Tibial artery (tissue), 4 donors: ENCODE results near the gene DPPA2.

Source experiments
- DNase-seq, 2 donors: peaks; one replicate each; pipeline ENCODE4 v3.0.0-alpha.2; 2019
- H3K27ac ChIP-seq, 2 donors: fragments of 200-600 bp; sonication (generic) in 1 of 2; 1 replicate in 1 of 2; 2 replicates in 1 of 2; pipeline ENCODE4 v1.5.1; 2018 to 2019; ENCODE audit warnings: mild to moderate bottlenecking in 1 of 2
- H3K27me3 ChIP-seq, 2 donors: fragments of 200-600 bp; sonication (generic) in 1 of 2; one replicate each; pipeline versions ENCODE4 v1.5.1 to v1.6.0; 2016 to 2019
- H3K36me3 ChIP-seq, 3 donors: fragments of 200-600 bp; sonication (generic) in 2 of 3; one replicate each; pipeline ENCODE4 v1.5.1; 2016 to 2019; ENCODE audit warnings: mild to moderate bottlenecking in 2 of 3
- H3K4me1 ChIP-seq, 4 donors: fragments of 200-600 bp; sonication (generic) in 2 of 4; 1 replicate in 3 of 4; 2 replicates in 1 of 4; pipeline ENCODE4 v1.5.1; 2016 to 2019
- H3K4me3 ChIP-seq, 2 donors: fragments of 200-600 bp; sonication (generic) in 1 of 2; 1 replicate in 1 of 2; 2 replicates in 1 of 2; pipeline ENCODE4 v1.5.1; 2018 to 2019; ENCODE audit warnings: mild to moderate bottlenecking in 2 of 2
- H3K9me3 ChIP-seq, 3 donors: fragments of 200-600 bp; sonication (generic) in 1 of 3; one replicate each; pipeline ENCODE4 v1.5.1; 2016 to 2019
- CTCF ChIP-seq, 2 experiments: fragments of 200-600 bp in 1 of 2; fragments of 450-650 bp in 1 of 2; IDR thresholded peaks; one replicate each; pipeline ENCODE4 v1.5.1; 2017 to 2019; ENCODE audit warnings: antibody characterized with exemption in 2 of 2, mild to moderate bottlenecking in 1 of 2, moderate library complexity in 1 of 2
- intact Hi-C: fragments of 100-400 bp; cut with DNase I; formaldehyde crosslinking; loops from one replicate; pipeline ENCODE4 v1.15.0; 2023; ENCODE audit warnings: low total_unique reads

The DPPA2 gene

GRCh38 chr3:109313061-109313460 is 3.3 kb downstream of the DPPA2 start:
- H3K27me3 ChIP-seq = no peaks in the 10 kb centered on the region
- no peak for TF ChIP-seq CTCF (IDR thresholded peaks at IDR 0.05)
- H3K4me3 ChIP-seq = no peak overlapping the region
- H3K27ac ChIP-seq = no peak overlapping the region
- DNase-seq = no peak
- intact Hi-C loops = no loop called here
- H3K9me3 ChIP-seq = no peaks in the 10 kb centered on the region
- H3K36me3 ChIP-seq = no peaks in the 10 kb centered on the region
- H3K4me1 ChIP-seq = no peaks in the 10 kb centered on the region

- intact Hi-C loops = no loop called here
- no peak overlapping the region for H3K4me3 ChIP-seq
- no peaks in the 10 kb centered on the region for H3K36me3 ChIP-seq
- no peaks in the 10 kb centered on the region for H3K27me3 ChIP-seq
- no peaks in the 10 kb centered on the region for H3K4me1 ChIP-seq
- no peak for TF ChIP-seq CTCF (IDR thresholded peaks at IDR 0.05)
- H3K9me3 ChIP-seq = no peaks in the 10 kb centered on the region
- H3K27ac ChIP-seq = no peak overlapping the region
- no peak for DNase-seq
These were observed 18.8 kb downstream of the DPPA2 start for GRCh38 chr3:109297496-109297895.

- Histone ChIP-seq H3K4me3 (no peak overlapping the region), H3K36me3 (no peaks in the 10 kb centered on the region), H3K4me1 (no peaks in the 10 kb centered on the region), H3K27ac (no peak overlapping the region), H3K27me3 (no peaks in the 10 kb centered on the region), H3K9me3 (no peaks in the 10 kb centered on the region)
- TF ChIP-seq CTCF (IDR thresholded peaks at IDR 0.05) = no peak
- intact Hi-C loops = no loop called here
- no peak for DNase-seq
These were observed 32.2 kb downstream of the DPPA2 start for GRCh38 chr3:109284071-109284470.

- intact Hi-C loops = no loop called here
- no peaks in the 10 kb centered on the region for H3K27me3 ChIP-seq
- H3K9me3 ChIP-seq = no peaks in the 10 kb centered on the region
- no peaks in the 10 kb centered on the region for H3K36me3 ChIP-seq
- H3K27ac ChIP-seq = no peak overlapping the region
- no peak overlapping the region for H3K4me3 ChIP-seq
- TF ChIP-seq CTCF (IDR thresholded peaks at IDR 0.05) = no peak
- H3K4me1 ChIP-seq = peaks cover 0 to 10% (median 4%) of the 10 kb centered on the region in 4 donors
- no peak for DNase-seq
These were observed 37.8 kb downstream of the DPPA2 start for GRCh38 chr3:109278546-109278945.

GRCh38 chr3:109278141-109278540 is 38.2 kb downstream of the DPPA2 start:
- DNase-seq = no peak
- no peak for TF ChIP-seq CTCF (IDR thresholded peaks at IDR 0.05)
- Histone ChIP-seq H3K4me1 (peaks cover 0 to 10% (median 4%) of the 10 kb centered on the region in 4 donors), H3K27me3 (no peaks in the 10 kb centered on the region), H3K9me3 (no peaks in the 10 kb centered on the region), H3K36me3 (no peaks in the 10 kb centered on the region), H3K27ac (no peak overlapping the region), H3K4me3 (no peak overlapping the region)
- intact Hi-C loops = no loop called here

GRCh38 chr3:109275702-109276293 is 40.5 kb downstream of the DPPA2 start:
- intact Hi-C loops = no loop called here
- H3K4me3 ChIP-seq = no peak overlapping the region
- DNase-seq = no peak

More at GRCh38 chr3:109275702-109276293, 40.5 kb downstream of the DPPA2 start:
- H3K27me3 ChIP-seq = no peaks in the 10 kb centered on the region
- H3K4me1 ChIP-seq = peaks cover 0 to 10% (median 4%) of the 10 kb centered on the region in 4 donors
- H3K9me3 ChIP-seq = no peaks in the 10 kb centered on the region
- TF ChIP-seq CTCF (IDR thresholded peaks at IDR 0.05) = peak; percentile 28 to 41
- H3K27ac ChIP-seq = no peak overlapping the region
- no peaks in the 10 kb centered on the region for H3K36me3 ChIP-seq
